GM23248 (cell line): ENCODE measurements around the gene GP1BA.

ENCODE experiments used
- EZH2 ChIP-seq: fragments of 200-600 bp; sonication (generic); IDR thresholded peaks from 2 replicates; pipeline ENCODE4 v1.6.1; 2018; ENCODE audit warnings: antibody characterized with exemption, mild to moderate bottlenecking; ENCODE audit not compliant: insufficient read depth, poor library complexity, severe bottlenecking
- EZH2phosphoT487 ChIP-seq: fragments of 200-600 bp; sonication (generic); IDR thresholded peaks from 2 replicates; pipeline ENCODE4 v1.6.1; 2018; ENCODE audit warnings: antibody characterized with exemption, moderate library complexity, mild to moderate bottlenecking, low read depth; ENCODE audit not compliant: insufficient read depth

GRCh38 chr17:4931963-4932362, at the start of gene GP1BA:
- TF ChIP-seq EZH2 (no peak), EZH2phosphoT487 (no peak)
